ENCODE results near the gene JAG2.

DNA sequence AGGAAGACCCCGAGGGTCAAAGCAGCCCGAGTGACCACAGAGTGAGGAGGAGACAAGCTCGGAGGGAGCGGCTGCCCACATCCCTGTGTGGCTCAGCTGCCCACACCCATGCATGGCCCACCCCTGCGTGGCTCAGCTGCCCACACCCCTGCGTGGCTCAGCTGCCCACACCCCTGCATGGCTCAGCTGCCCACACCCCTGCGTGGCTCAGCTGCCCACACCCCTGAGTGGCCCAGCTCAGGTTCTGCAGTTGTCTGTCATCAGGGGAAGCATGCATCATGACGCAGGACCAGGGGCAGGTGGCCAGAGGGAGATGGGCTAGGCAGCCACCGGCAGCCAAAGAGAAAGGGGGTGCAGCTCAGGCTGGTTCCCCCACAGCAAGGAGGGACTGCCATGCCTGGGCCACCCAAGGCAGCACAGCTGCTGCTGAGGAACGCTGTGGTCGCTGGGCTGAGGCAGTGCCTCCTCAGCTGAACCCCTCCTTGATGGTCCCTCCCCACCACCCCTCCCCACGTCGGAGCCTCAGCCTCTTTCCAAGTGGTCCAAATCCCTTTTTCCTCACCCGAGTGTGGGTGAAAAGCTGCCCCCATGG, 45.8 kb upstream of the JAG2 start:
- no peak for TF ChIP-seq ZNF644 (CRISPR knock-in tag; IDR thresholded peaks at IDR 0.05; ENCODE audit: low read depth)
- TF ChIP-seq ZNF121 (CRISPR knock-in tag; IDR thresholded peaks at IDR 0.05) = no peak
- TF ChIP-seq ZFP82 (CRISPR knock-in tag; IDR thresholded peaks at IDR 0.05; ENCODE audit: borderline replicate concordance) = no peak
- TF ChIP-seq, protein P1, sequence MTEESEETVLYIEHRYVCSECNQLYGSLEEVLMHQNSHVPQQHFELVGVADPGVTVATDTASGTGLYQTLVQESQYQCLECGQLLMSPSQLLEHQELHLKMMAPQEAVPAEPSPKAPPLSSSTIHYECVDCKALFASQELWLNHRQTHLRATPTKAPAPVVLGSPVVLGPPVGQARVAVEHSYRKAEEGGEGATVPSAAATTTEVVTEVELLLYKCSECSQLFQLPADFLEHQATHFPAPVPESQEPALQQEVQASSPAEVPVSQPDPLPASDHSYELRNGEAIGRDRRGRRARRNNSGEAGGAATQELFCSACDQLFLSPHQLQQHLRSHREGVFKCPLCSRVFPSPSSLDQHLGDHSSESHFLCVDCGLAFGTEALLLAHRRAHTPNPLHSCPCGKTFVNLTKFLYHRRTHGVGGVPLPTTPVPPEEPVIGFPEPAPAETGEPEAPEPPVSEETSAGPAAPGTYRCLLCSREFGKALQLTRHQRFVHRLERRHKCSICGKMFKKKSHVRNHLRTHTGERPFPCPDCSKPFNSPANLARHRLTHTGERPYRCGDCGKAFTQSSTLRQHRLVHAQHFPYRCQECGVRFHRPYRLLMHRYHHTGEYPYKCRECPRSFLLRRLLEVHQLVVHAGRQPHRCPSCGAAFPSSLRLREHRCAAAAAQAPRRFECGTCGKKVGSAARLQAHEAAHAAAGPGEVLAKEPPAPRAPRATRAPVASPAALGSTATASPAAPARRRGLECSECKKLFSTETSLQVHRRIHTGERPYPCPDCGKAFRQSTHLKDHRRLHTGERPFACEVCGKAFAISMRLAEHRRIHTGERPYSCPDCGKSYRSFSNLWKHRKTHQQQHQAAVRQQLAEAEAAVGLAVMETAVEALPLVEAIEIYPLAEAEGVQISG (CRISPR knock-in tag; IDR thresholded peaks at IDR 0.05) = no peak
- no peak for TF ChIP-seq PHF20 (CRISPR knock-in tag; IDR thresholded peaks at IDR 0.05)
- no peak for TF ChIP-seq NFE2L2 (IDR thresholded peaks at IDR 0.05; ENCODE audit: low read length)
- TF ChIP-seq, protein P2, sequence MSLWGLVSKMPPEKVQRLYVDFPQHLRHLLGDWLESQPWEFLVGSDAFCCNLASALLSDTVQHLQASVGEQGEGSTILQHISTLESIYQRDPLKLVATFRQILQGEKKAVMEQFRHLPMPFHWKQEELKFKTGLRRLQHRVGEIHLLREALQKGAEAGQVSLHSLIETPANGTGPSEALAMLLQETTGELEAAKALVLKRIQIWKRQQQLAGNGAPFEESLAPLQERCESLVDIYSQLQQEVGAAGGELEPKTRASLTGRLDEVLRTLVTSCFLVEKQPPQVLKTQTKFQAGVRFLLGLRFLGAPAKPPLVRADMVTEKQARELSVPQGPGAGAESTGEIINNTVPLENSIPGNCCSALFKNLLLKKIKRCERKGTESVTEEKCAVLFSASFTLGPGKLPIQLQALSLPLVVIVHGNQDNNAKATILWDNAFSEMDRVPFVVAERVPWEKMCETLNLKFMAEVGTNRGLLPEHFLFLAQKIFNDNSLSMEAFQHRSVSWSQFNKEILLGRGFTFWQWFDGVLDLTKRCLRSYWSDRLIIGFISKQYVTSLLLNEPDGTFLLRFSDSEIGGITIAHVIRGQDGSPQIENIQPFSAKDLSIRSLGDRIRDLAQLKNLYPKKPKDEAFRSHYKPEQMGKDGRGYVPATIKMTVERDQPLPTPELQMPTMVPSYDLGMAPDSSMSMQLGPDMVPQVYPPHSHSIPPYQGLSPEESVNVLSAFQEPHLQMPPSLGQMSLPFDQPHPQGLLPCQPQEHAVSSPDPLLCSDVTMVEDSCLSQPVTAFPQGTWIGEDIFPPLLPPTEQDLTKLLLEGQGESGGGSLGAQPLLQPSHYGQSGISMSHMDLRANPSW (CRISPR knock-in tag; IDR thresholded peaks at IDR 0.05; ENCODE audit: borderline replicate concordance) = no peak
- TF ChIP-seq, protein P3, sequence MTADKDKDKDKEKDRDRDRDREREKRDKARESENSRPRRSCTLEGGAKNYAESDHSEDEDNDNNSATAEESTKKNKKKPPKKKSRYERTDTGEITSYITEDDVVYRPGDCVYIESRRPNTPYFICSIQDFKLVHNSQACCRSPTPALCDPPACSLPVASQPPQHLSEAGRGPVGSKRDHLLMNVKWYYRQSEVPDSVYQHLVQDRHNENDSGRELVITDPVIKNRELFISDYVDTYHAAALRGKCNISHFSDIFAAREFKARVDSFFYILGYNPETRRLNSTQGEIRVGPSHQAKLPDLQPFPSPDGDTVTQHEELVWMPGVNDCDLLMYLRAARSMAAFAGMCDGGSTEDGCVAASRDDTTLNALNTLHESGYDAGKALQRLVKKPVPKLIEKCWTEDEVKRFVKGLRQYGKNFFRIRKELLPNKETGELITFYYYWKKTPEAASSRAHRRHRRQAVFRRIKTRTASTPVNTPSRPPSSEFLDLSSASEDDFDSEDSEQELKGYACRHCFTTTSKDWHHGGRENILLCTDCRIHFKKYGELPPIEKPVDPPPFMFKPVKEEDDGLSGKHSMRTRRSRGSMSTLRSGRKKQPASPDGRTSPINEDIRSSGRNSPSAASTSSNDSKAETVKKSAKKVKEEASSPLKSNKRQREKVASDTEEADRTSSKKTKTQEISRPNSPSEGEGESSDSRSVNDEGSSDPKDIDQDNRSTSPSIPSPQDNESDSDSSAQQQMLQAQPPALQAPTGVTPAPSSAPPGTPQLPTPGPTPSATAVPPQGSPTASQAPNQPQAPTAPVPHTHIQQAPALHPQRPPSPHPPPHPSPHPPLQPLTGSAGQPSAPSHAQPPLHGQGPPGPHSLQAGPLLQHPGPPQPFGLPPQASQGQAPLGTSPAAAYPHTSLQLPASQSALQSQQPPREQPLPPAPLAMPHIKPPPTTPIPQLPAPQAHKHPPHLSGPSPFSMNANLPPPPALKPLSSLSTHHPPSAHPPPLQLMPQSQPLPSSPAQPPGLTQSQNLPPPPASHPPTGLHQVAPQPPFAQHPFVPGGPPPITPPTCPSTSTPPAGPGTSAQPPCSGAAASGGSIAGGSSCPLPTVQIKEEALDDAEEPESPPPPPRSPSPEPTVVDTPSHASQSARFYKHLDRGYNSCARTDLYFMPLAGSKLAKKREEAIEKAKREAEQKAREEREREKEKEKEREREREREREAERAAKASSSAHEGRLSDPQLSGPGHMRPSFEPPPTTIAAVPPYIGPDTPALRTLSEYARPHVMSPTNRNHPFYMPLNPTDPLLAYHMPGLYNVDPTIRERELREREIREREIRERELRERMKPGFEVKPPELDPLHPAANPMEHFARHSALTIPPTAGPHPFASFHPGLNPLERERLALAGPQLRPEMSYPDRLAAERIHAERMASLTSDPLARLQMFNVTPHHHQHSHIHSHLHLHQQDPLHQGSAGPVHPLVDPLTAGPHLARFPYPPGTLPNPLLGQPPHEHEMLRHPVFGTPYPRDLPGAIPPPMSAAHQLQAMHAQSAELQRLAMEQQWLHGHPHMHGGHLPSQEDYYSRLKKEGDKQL (CRISPR knock-in tag; IDR thresholded peaks at IDR 0.05; ENCODE audit: low read depth) = no peak
- TF ChIP-seq SUZ12 (IDR thresholded peaks at IDR 0.05; ENCODE audit: low read depth, low read length) = no peak
- TF ChIP-seq, protein P4, sequence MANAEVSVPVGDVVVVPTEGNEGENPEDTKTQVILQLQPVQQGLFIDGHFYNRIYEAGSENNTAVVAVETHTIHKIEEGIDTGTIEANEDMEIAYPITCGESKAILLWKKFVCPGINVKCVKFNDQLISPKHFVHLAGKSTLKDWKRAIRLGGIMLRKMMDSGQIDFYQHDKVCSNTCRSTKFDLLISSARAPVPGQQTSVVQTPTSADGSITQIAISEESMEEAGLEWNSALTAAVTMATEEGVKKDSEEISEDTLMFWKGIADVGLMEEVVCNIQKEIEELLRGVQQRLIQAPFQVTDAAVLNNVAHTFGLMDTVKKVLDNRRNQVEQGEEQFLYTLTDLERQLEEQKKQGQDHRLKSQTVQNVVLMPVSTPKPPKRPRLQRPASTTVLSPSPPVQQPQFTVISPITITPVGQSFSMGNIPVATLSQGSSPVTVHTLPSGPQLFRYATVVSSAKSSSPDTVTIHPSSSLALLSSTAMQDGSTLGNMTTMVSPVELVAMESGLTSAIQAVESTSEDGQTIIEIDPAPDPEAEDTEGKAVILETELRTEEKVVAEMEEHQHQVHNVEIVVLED (CRISPR knock-in tag; IDR thresholded peaks at IDR 0.05; ENCODE audit: borderline replicate concordance) = no peak
- TF ChIP-seq EZH2 (conservative IDR thresholded peaks at IDR 0.05; ENCODE audit: low read depth, low read length) = no peak
- TF ChIP-seq, protein P5, sequence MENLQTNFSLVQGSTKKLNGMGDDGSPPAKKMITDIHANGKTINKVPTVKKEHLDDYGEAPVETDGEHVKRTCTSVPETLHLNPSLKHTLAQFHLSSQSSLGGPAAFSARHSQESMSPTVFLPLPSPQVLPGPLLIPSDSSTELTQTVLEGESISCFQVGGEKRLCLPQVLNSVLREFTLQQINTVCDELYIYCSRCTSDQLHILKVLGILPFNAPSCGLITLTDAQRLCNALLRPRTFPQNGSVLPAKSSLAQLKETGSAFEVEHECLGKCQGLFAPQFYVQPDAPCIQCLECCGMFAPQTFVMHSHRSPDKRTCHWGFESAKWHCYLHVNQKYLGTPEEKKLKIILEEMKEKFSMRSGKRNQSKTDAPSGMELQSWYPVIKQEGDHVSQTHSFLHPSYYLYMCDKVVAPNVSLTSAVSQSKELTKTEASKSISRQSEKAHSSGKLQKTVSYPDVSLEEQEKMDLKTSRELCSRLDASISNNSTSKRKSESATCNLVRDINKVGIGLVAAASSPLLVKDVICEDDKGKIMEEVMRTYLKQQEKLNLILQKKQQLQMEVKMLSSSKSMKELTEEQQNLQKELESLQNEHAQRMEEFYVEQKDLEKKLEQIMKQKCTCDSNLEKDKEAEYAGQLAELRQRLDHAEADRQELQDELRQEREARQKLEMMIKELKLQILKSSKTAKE (CRISPR knock-in tag; IDR thresholded peaks at IDR 0.05; ENCODE audit: borderline replicate concordance) = no peak
- TF ChIP-seq KDM2A (CRISPR knock-in tag; IDR thresholded peaks at IDR 0.05; ENCODE audit: borderline replicate concordance, low read depth) = no peak
